ENCODE data around the gene HOXC4.
"Not testable (repeated sequence)": the region's sequence is repeated elsewhere in the genome, so short reads cannot be mapped to it uniquely, and the experiment has no call there.

DNA sequence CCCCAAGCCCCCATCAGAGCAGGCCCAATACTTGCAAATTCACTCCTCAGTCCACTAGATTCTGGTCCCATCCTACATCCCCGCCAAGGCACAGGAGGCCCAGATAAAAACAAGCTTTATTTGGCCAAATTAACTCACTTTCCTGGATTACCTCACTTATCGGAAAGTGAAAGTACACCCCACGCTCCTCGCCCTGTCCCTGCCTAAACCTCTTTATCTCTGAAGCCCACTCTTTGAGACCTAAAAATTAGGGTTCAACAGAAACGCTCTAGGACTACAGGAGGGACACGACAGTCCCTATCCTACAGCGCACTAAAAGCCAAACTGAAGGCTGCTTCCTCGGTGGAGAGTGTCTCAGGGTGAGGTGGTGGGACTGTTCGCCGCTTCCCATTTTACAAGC lies 24.2 kb downstream of the HOXC4 start:
- TF ChIP-seq, protein P1, sequence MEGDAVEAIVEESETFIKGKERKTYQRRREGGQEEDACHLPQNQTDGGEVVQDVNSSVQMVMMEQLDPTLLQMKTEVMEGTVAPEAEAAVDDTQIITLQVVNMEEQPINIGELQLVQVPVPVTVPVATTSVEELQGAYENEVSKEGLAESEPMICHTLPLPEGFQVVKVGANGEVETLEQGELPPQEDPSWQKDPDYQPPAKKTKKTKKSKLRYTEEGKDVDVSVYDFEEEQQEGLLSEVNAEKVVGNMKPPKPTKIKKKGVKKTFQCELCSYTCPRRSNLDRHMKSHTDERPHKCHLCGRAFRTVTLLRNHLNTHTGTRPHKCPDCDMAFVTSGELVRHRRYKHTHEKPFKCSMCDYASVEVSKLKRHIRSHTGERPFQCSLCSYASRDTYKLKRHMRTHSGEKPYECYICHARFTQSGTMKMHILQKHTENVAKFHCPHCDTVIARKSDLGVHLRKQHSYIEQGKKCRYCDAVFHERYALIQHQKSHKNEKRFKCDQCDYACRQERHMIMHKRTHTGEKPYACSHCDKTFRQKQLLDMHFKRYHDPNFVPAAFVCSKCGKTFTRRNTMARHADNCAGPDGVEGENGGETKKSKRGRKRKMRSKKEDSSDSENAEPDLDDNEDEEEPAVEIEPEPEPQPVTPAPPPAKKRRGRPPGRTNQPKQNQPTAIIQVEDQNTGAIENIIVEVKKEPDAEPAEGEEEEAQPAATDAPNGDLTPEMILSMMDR (IDR thresholded peaks at IDR 0.05) = not testable (repeated sequence)
- TF ChIP-seq POLR2A (IDR thresholded peaks at IDR 0.05) = not testable (repeated sequence)
